ENCODE data around the gene DDX25. TPM values are rescaled to one million over a fixed set of nuclear protein-coding genes. Genes with fewer than 3 reads are reported as not detected.

DDX25 gene
- total and polyA plus RNA-seq, 2 of the 13 experiments (the other 11 are each of a cell fraction or from before 2014, with no cell fraction given): 0.17 to 0.29 TPM

DNA sequence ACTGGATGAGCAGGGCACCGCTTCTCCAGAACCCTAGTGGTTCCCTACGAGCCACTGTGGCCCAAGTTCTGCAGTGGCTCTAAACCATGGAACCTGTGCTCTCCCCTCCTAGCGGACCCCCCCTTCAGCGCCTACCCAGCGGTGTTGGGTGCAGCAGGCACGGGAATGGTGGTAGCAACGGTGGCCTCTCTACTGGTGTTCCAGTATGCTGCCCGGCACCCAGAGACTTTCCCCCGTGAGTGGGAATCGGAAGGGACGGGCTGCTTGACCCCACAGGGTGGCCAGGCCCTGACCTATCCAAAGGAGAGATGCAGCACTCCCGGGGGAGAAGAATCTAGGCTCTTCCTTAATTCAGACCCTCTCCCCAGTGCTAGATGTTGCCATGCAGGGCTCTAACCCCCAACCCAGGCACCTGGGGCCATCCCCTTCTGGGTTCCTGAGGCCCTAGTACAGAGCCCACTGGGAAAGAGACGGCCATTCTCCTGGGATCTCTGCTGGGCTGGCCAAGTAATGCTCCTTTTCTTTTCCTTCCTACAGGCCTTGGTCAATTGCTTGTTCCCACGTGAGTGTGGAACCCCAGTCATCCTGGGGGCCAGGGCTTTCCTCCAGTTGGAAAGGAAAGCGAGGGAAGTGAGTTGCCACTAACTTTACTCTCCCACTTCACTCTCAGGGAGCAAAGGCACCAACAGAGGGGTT is 50.8 kb downstream of the DDX25 start (continued):
- no peak for TF ChIP-seq SKIL (CRISPR knock-in tag; IDR thresholded peaks at IDR 0.05; ENCODE audit: borderline replicate concordance)
- no peak for TF ChIP-seq ZNF326 (CRISPR knock-in tag; IDR thresholded peaks at IDR 0.05; ENCODE audit: borderline replicate concordance)
- TF ChIP-seq ZKSCAN5 (CRISPR knock-in tag; IDR thresholded peaks at IDR 0.05): no peak
- no peak for TF ChIP-seq HNF4G (IDR thresholded peaks at IDR 0.05; ENCODE audit: borderline replicate concordance, low read depth, low read length)
- TF ChIP-seq HNF4G (CRISPR knock-in tag; IDR thresholded peaks at IDR 0.05; ENCODE audit: borderline replicate concordance, low read depth): no peak
- TF ChIP-seq SRSF1 (optimal IDR thresholded peaks at IDR 0.05; ENCODE audit: low read depth, low read length): no peak

- POLR2A ChIA-PET: no interaction called here
- intact Hi-C loops (cut with micrococcal nuclease; ENCODE audit: unreplicated experiment): no loop called here
- no peak for FAIRE-seq
- in situ Hi-C loops (cut with HindIII; ENCODE audit: extremely low pct_ligation_motif_present, low pct_unique_long_range_greater_than_20kb): no loop called here
- Histone ChIP-seq H3K79me2 (ENCODE audit: insufficient read depth, low read length) (no peaks in the 10 kb centered on the region), H3K4me3 (replicated peaks in 1 of 3; ENCODE audit: insufficient read depth in 1 of 3, low read depth in 2 of 3, low read length in 3 of 3) (no peak overlapping the region), H3K9ac (ENCODE audit: insufficient read depth, low read depth, low read length) (no peak overlapping the region), H3K27me3 (ENCODE audit: control insufficient read depth in 1 of 2, insufficient read depth in 2 of 2, low read length in 2 of 2) (no peaks in the 10 kb centered on the region), H3K36me3 (replicated peaks in 1 of 2; ENCODE audit: control insufficient read depth in 1 of 2, insufficient read depth in 2 of 2, low read length in 2 of 2) (peaks cover 0 to 18% of the 10 kb centered on the region in 2 experiments; a peak in 2 of 5 replicates), H3K4me2 (ENCODE audit: low read depth, low read length) (no peak overlapping the region), H3K27ac (ENCODE audit: extremely low read length, insufficient read depth, low read length) (no peak overlapping the region), H2AFZ (ENCODE audit: low read length) (no peak overlapping the region), H3K9me3 (ENCODE audit: low read length) (no peaks in the 10 kb centered on the region), H4K20me1 (ENCODE audit: insufficient read depth, low read length) (no peaks in the 10 kb centered on the region), H3K4me1 (ENCODE audit: insufficient read depth, low read length) (no peaks in the 10 kb centered on the region)
- no peak for DNase-seq (ENCODE audit: low spot score)
- CTCF ChIA-PET (ENCODE audit: low intra/inter-chr PET ratio, low total read pairs): no interaction called here
- no peak for ATAC-seq
- 83% methylated on average over 2 of the region's 2 CpGs for WGBS (ENCODE audit: low lambda C conversion rate)
- no TSS peak for BruUV-seq (replicated peaks)
- TF ChIP-seq ZNF850 (CRISPR knock-in tag; conservative IDR thresholded peaks at IDR 0.05) (no peak), FOXP4 (CRISPR knock-in tag; IDR thresholded peaks at IDR 0.05) (no peak), ZNF235 (CRISPR knock-in tag; IDR thresholded peaks at IDR 0.05; ENCODE audit: borderline replicate concordance) (no peak), ZFYVE20 (CRISPR knock-in tag; IDR thresholded peaks at IDR 0.05; ENCODE audit: borderline replicate concordance, low read depth) (no peak), ZNF589 (CRISPR knock-in tag; conservative IDR thresholded peaks at IDR 0.05) (no peak), TCF12 (IDR thresholded peaks at IDR 0.05) (no peak), TCF12 (CRISPR knock-in tag; IDR thresholded peaks at IDR 0.05) (no peak), SPEN (CRISPR knock-in tag; IDR thresholded peaks at IDR 0.05; ENCODE audit: low read depth) (no peak), CREB1 (IDR thresholded peaks at IDR 0.05) (no peak), CREB1 (CRISPR knock-in tag; IDR thresholded peaks at IDR 0.05) (no peak), KLF13 (CRISPR knock-in tag; IDR thresholded peaks at IDR 0.05) (no peak), HBP1 (CRISPR knock-in tag; IDR thresholded peaks at IDR 0.05; ENCODE audit: low read depth) (no peak), ERF (CRISPR knock-in tag; IDR thresholded peaks at IDR 0.05) (no peak), ZMAT3 (CRISPR knock-in tag; conservative IDR thresholded peaks at IDR 0.05) (no peak)
Measured at GRCh38 chr11:125955856-125956255, 51.5 kb downstream of the DDX25 start.
